Endothelial cell of umbilical vein (primary cell): ENCODE measurements around the gene PKD2L2. TPM values are rescaled to one million over a fixed set of nuclear protein-coding genes. Genes with fewer than 3 reads are reported as not detected.

Experiments used
- BruUV-seq: library from RNA; stranded (reverse); fragments of 400-500 nt; replicated peaks from 2 replicates; lab custom pipeline; 2021; lab: Mats Ljungman, UMichigan
- CTCF ChIA-PET: fragments of 300-600, 350-600 bp; sonication (Branson Sonifier 250); formaldehyde crosslinking; loops from one replicate; lab custom pipeline; 2021; ENCODE audit warnings: antibody characterized with exemption, inconsistent platforms; lab: Charles Lee
- POLR2A ChIA-PET: fragments of 300-600, 350-600 bp; sonication (Branson Sonifier 250); formaldehyde crosslinking; loops from one replicate; lab custom pipeline; 2021; ENCODE audit warnings: antibody characterized with exemption, inconsistent platforms; lab: Charles Lee
- DNase-seq: peaks from one replicate; pipeline ENCODE4 v3.0.0-alpha.2; 2011; ENCODE audit warnings: low read depth, low spot score
- FAIRE-seq: peaks from 2 replicates; lab custom pipeline; 2011; peaks lifted over from hg19 to GRCh38; lab: Jason Lieb, UNC
- H2AFZ ChIP-seq: 2 replicates; pipeline ENCODE4 v1.6.0; 2012; ENCODE audit warnings: low read depth, low read length, control low read depth, inconsistent platforms
- H3K27ac ChIP-seq: 2 replicates; pipeline ENCODE4 v1.5.1; 2011; ENCODE audit warnings: low read depth, mild to moderate bottlenecking, control low read depth, low read length, moderate library complexity; ENCODE audit not compliant: insufficient read depth
- H3K27me3 ChIP-seq, 2 experiments: 2 replicates each; pipeline versions ENCODE4 v1.6.0 to v1.6.1; 2011; ENCODE audit warnings: low read length in 2 of 2, mixed read lengths in 1 of 2; ENCODE audit not compliant: control insufficient read depth in 2 of 2, insufficient read depth in 2 of 2
- H3K36me3 ChIP-seq, 2 experiments: 2 replicates in 1 of 2; 3 replicates in 1 of 2; pipeline ENCODE4 v1.5.1; 2011; ENCODE audit warnings: low read length in 2 of 2, mild to moderate bottlenecking in 1 of 2, moderate library complexity in 1 of 2; ENCODE audit not compliant: control insufficient read depth in 2 of 2, insufficient read depth in 2 of 2; ENCODE audit errors: extremely low read depth in 1 of 2
- H3K4me1 ChIP-seq: 3 replicates; pipeline ENCODE4 v1.5.1; 2011; ENCODE audit warnings: mild to moderate bottlenecking, low read length; ENCODE audit not compliant: control insufficient read depth, insufficient read depth; ENCODE audit errors: extremely low read depth
- H3K4me2 ChIP-seq: 2 replicates; pipeline ENCODE4 v1.6.1; 2011; ENCODE audit warnings: low read length, control low read depth, mixed read lengths; ENCODE audit not compliant: insufficient read depth
- H3K4me3 ChIP-seq, 3 experiments: fragments of 200-600 bp in 1 of 3; sonication (generic), shearing (Covaris generic) in 1 of 3; replicated peaks in 1 of 3; 2 replicates each; pipeline ENCODE4 v1.5.1; 2011 to 2016; ENCODE audit warnings: control low read depth in 3 of 3, low read length in 3 of 3, mild to moderate bottlenecking in 2 of 3, inconsistent platforms in 1 of 3, low read depth in 1 of 3, moderate library complexity in 1 of 3; ENCODE audit not compliant: insufficient read depth in 1 of 3
- H3K79me2 ChIP-seq: 2 replicates; pipeline ENCODE4 v1.6.0; 2012; ENCODE audit warnings: low read length, inconsistent platforms; ENCODE audit not compliant: control insufficient read depth, insufficient read depth
- H3K9ac ChIP-seq: replicated peaks from 2 replicates; pipeline ENCODE3; 2011; ENCODE audit warnings: low read length, control low read depth; ENCODE audit not compliant: insufficient read depth; ENCODE audit errors: extremely low read depth
- H3K9me1 ChIP-seq: replicated peaks from 3 replicates; pipeline ENCODE4 v1.6.0; 2011; ENCODE audit warnings: mild to moderate bottlenecking, low read length; ENCODE audit not compliant: control insufficient read depth, insufficient read depth; ENCODE audit errors: extremely low read depth
- H3K9me3 ChIP-seq: replicated peaks from 2 replicates; pipeline ENCODE4 v1.5.1; 2012; ENCODE audit warnings: low read length, inconsistent platforms; ENCODE audit not compliant: control insufficient read depth, insufficient read depth
- H4K20me1 ChIP-seq: replicated peaks from 2 replicates; pipeline ENCODE3; 2011; ENCODE audit warnings: mild to moderate bottlenecking, low read length; ENCODE audit not compliant: control insufficient read depth, insufficient read depth; ENCODE audit errors: extremely low read depth
- CTCF ChIP-seq, 2 donors: IDR thresholded peaks; 1 replicate in 1 of 2; 2 replicates in 1 of 2; pipeline ENCODE4 v1.5.1; 2011; ENCODE audit warnings: low read length in 2 of 2, mild to moderate bottlenecking in 2 of 2, moderate library complexity in 2 of 2, control low read depth in 1 of 2, inconsistent platforms in 1 of 2, low read depth in 1 of 2; ENCODE audit not compliant: insufficient read depth in 1 of 2; ENCODE audit errors: extremely low read depth in 1 of 2
- EZH2 ChIP-seq: IDR thresholded peaks from 2 replicates; pipeline ENCODE4 v1.6.1; 2012; ENCODE audit warnings: borderline replicate concordance, low read depth, mild to moderate bottlenecking, moderate library complexity, low read length, inconsistent platforms; ENCODE audit not compliant: severe bottlenecking
- FOS ChIP-seq: IDR thresholded peaks from 2 replicates; pipeline ENCODE4 v1.6.1; 2011; ENCODE audit warnings: mild to moderate bottlenecking, low read length, moderate library complexity, borderline replicate concordance; ENCODE audit not compliant: insufficient read depth
- GATA2 ChIP-seq: IDR thresholded peaks from 2 replicates; pipeline ENCODE4 v1.7.0; 2011; ENCODE audit warnings: low read depth, mild to moderate bottlenecking, moderate library complexity, mixed read lengths, low read length; ENCODE audit not compliant: insufficient read length, insufficient read depth
- JUN ChIP-seq: IDR thresholded peaks from 2 replicates; pipeline ENCODE4 v1.6.1; 2011; ENCODE audit warnings: borderline replicate concordance, low read depth; ENCODE audit not compliant: insufficient read length, insufficient read depth
- MAX ChIP-seq: IDR thresholded peaks from 2 replicates; pipeline ENCODE4 v1.6.1; 2011; ENCODE audit not compliant: insufficient read depth, insufficient read length
- MYC ChIP-seq: IDR thresholded peaks from one replicate; pipeline ENCODE4 v1.6.1; 2011; ENCODE audit warnings: mild to moderate bottlenecking, low read depth, low read length
- POLR2A ChIP-seq: IDR thresholded peaks from 2 replicates; pipeline ENCODE4 v1.6.1; 2012; ENCODE audit warnings: low read depth, mild to moderate bottlenecking, control low read depth, low read length
- POLR2AphosphoS5 ChIP-seq: IDR thresholded peaks from 2 replicates; pipeline ENCODE4 v1.6.1; 2012; ENCODE audit warnings: low read depth, mild to moderate bottlenecking, control low read depth, low read length, moderate library complexity; ENCODE audit not compliant: insufficient read depth
- dilution Hi-C: fragments of 300-500 bp; cut with MboI; formaldehyde crosslinking; loops from one replicate; pipeline ENCODE4 v1.15.0; 2019; ENCODE audit warnings: low sequenced_read_pairs; ENCODE audit not compliant: extremely low pct_ligation_motif_present
- intact Hi-C: fragments of 100-400 bp; cut with micrococcal nuclease; formaldehyde crosslinking; loops from one replicate; pipeline ENCODE4 v1.10.0; 2022
- polyA plus RNA-seq, 4 experiments: library from polyadenylated mRNA; depleted of rRNA in 3 of 4; stranded (reverse) in 3 of 4; unstranded in 1 of 4; fragments of >200 nt; gene quantifications; 2 replicates each; pipeline versions ENCODE4 v1.2.1 to v1.2.3, GENCODE V29; 2011 to 2012; ENCODE audit warnings: missing spikeins in 1 of 4
- total RNA-seq: library from RNA; stranded (reverse); gene quantifications from 2 replicates; pipeline ENCODE4 v1.2.3, GENCODE V29; 2021

Gene PKD2L2
- total and polyA plus RNA-seq, 2 donors (not counting 3 experiments of a cell fraction or from before 2014, with no cell fraction given), result not detected

DNA sequence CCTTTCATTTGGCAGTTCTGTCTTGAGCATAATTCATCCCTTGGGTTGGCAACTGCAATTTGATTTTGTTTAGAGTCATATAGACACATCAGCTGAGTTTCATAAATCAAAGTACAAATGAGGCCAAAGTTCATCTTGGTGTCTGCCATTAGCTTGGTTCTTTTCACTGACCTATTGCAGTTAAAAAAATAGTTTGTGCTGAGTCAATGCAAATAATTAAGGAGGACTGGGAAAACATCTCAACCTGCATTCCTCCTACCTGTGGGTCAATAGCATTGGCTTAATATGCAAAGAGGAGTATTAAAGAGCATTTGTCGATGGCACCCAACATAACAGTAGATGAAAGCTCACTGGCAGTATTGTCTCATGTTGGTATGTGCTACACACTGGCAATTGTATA, 1.6 kb downstream of the PKD2L2 start:
- H3K27ac ChIP-seq, result no peak overlapping the region
- H2AFZ ChIP-seq, result no peak overlapping the region
- H3K4me2 ChIP-seq, result no peak overlapping the region
- H3K4me3 ChIP-seq, result no peak overlapping the region
- intact Hi-C loops (loop anchor here (5.0 kb wide), 1 partner anchor 114 kb away; no protein-coding TSS in a partner anchor), dilution Hi-C loops (no loop called here)
- BruUV-seq, result no TSS peak
- H3K27me3 ChIP-seq, result no peaks in the 10 kb centered on the region
- DNase-seq (no peak), FAIRE-seq (no peak)
- POLR2A ChIA-PET, result no interaction called here
- H3K4me1 ChIP-seq, result peaks cover 28% of the 10 kb centered on the region
- H3K79me2 ChIP-seq, result no peaks in the 10 kb centered on the region
- H3K9me3 ChIP-seq, result no peaks in the 10 kb centered on the region
- H3K9ac ChIP-seq, result no peak overlapping the region
- TF ChIP-seq POLR2A (no peak), POLR2AphosphoS5 (no peak), CTCF (IDR thresholded peaks at IDR 0.05; ENCODE audit: extremely low read depth in 1 of 2, insufficient read depth in 1 of 2, low read depth in 1 of 2, low read length in 2 of 2) (no peak), MAX (no peak), EZH2 (no peak), FOS (no peak), MYC (no peak), GATA2 (no peak), JUN (no peak)
- no peaks in the 10 kb centered on the region for H4K20me1 ChIP-seq
- H3K9me1 ChIP-seq, result no peaks in the 10 kb centered on the region
- CTCF ChIA-PET, result interaction anchor here (1.1 kb wide), 1 partner anchor 112 kb away, joined by 3 read pairs; no protein-coding TSS in a partner anchor
- H3K36me3 ChIP-seq, result no peaks in the 10 kb centered on the region
